DND-41 (cell line): ENCODE data around the gene EQTN.

Experiments used
- CTCF ChIP-seq: IDR thresholded peaks from 2 replicates; pipeline ENCODE4 v1.5.1; 2012; ENCODE audit warnings: borderline replicate concordance, low read length, moderate library complexity, mild to moderate bottlenecking; ENCODE audit not compliant: poor library complexity, severe bottlenecking; ENCODE audit errors: extremely low read depth
- EZH2 ChIP-seq: IDR thresholded peaks from 3 replicates; pipeline ENCODE4 v1.6.1; 2012; ENCODE audit warnings: borderline replicate concordance, low read depth, mild to moderate bottlenecking, moderate library complexity, low read length, inconsistent platforms; ENCODE audit not compliant: severe bottlenecking

DNA sequence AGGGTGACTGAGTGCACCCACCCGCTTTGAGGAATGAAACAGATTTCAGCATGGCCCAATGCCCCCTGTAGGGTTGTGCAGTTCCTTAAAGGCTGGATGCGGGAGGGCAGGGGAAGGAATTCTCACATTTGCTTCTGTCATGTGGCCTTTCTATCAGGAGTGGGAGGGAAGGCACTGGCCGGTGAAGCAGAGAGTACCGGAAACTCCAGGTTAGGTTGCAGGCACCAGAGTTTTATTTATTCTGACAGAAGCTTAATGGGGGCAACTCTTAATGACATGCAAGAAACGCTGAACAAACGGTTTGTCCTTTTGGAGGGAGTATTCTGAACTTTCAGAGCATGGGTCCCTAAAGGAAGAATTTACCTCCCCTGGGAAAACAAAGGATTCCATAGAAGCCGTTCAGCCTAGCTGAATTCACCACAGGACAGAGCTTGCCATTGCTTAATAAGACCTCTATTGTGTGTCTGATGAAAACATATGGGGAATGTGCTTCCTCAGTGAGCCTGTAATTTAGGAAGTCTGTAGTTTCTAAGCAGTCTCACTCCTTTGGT lies 44.1 kb upstream of the EQTN start:
- no peak for TF ChIP-seq CTCF
- no peak for TF ChIP-seq EZH2
